Measurements from ENCODE around the gene CPA3. TPM values are rescaled to one million over a fixed set of nuclear protein-coding genes. Genes with fewer than 3 reads are reported as not detected.

Gene CPA3
- total RNA-seq, 1 experiment from 2014 or later, result not detected

DNA sequence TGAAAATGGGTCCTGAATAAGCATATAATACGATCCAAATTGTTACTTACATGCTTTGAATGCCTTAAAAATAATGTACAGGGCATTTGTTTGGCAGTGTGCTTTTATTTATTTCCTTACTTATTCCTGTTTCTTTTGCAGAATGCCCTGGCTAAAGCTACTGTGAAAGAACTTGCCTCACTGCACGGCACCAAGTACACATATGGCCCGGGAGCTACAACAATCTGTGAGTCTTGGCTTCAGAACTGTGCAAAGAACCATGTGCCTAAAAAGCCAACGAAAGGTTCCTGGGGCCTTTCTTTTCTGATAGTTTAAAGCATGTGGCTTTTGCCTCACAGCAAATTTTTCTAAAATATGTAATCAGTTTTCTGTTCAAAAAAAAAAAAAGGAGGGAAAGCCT is 7.8 kb upstream of the CPA3 start:
- H3K79me2 ChIP-seq (ENCODE audit: insufficient read depth, low read length), result no peaks in the 10 kb centered on the region
- no peak for ATAC-seq
- no peak overlapping the region for H3K9ac ChIP-seq (ENCODE audit: low read length)
- H4K20me1 ChIP-seq (ENCODE audit: insufficient read depth), result no peaks in the 10 kb centered on the region
- H3K4me3 ChIP-seq (replicated peaks in 1 of 2; ENCODE audit: low read depth in 1 of 2, low read length in 2 of 2), result no peak overlapping the region
- intact Hi-C loops (cut with micrococcal nuclease), result loop anchor here (5.0 kb wide), 1 partner anchor 415 kb away; no protein-coding TSS in a partner anchor
- no peaks in the 10 kb centered on the region for H3K27me3 ChIP-seq (ENCODE audit: insufficient read depth, low read length)
- DNase-seq (ENCODE audit: low read depth, low spot score), result no peak
- H3K27ac ChIP-seq (ENCODE audit: low read depth, low read length), result no peak overlapping the region
- H2AFZ ChIP-seq (ENCODE audit: low read depth, low read length, poor library complexity, severe bottlenecking), result no peak overlapping the region
- RAD21 ChIA-PET (ENCODE audit: low non-redundant PET in 1 of 2, low total read pairs in 2 of 2, uncharacterized antibody in 2 of 2, unreplicated experiment in 2 of 2), result no interaction called here
- H3K4me1 ChIP-seq (ENCODE audit: control insufficient read depth in 1 of 2, insufficient read depth in 2 of 2, low read length in 2 of 2), result no peaks in the 10 kb centered on the region
- no peak overlapping the region for H3K4me2 ChIP-seq (ENCODE audit: low read length)
- CTCF ChIA-PET, result no interaction called here
- H3K36me3 ChIP-seq (ENCODE audit: control insufficient read depth in 1 of 2, insufficient read depth in 2 of 2, low read length in 2 of 2), result no peaks in the 10 kb centered on the region
- TF ChIP-seq SIN3A (IDR thresholded peaks at IDR 0.05; ENCODE audit: low read depth) (no peak), POLR2A (IDR thresholded peaks at IDR 0.05; ENCODE audit: borderline replicate concordance, extremely low read depth, insufficient read depth, insufficient read length) (no peak), EZH2 (IDR thresholded peaks at IDR 0.05) (no peak), SRF (IDR thresholded peaks at IDR 0.05; ENCODE audit: low read depth) (no peak), ZNF274 (IDR thresholded peaks at IDR 0.05; ENCODE audit: low read depth, low read length) (no peak), TCF7L2 (IDR thresholded peaks at IDR 0.05; ENCODE audit: borderline replicate concordance, extremely low read depth, insufficient read depth, insufficient read length) (no peak), FOSL1 (IDR thresholded peaks at IDR 0.05; ENCODE audit: low read depth) (no peak), JUND (IDR thresholded peaks at IDR 0.05) (no peak), POLR2AphosphoS5 (IDR thresholded peaks at IDR 0.05; ENCODE audit: low read depth, low read length) (no peak), ELF1 (IDR thresholded peaks at IDR 0.05; ENCODE audit: borderline replicate concordance, low read depth) (no peak), SP1 (IDR thresholded peaks at IDR 0.05; ENCODE audit: low read depth) (no peak), YY1 (IDR thresholded peaks at IDR 0.05; ENCODE audit: extremely low read depth, insufficient replicate concordance, low read depth, low read length) (no peak), RAD21 (IDR thresholded peaks at IDR 0.05; ENCODE audit: low read depth) (no peak), CEBPB (IDR thresholded peaks at IDR 0.05; ENCODE audit: low read depth) (no peak)
- TF ChIP-seq, protein P1, sequence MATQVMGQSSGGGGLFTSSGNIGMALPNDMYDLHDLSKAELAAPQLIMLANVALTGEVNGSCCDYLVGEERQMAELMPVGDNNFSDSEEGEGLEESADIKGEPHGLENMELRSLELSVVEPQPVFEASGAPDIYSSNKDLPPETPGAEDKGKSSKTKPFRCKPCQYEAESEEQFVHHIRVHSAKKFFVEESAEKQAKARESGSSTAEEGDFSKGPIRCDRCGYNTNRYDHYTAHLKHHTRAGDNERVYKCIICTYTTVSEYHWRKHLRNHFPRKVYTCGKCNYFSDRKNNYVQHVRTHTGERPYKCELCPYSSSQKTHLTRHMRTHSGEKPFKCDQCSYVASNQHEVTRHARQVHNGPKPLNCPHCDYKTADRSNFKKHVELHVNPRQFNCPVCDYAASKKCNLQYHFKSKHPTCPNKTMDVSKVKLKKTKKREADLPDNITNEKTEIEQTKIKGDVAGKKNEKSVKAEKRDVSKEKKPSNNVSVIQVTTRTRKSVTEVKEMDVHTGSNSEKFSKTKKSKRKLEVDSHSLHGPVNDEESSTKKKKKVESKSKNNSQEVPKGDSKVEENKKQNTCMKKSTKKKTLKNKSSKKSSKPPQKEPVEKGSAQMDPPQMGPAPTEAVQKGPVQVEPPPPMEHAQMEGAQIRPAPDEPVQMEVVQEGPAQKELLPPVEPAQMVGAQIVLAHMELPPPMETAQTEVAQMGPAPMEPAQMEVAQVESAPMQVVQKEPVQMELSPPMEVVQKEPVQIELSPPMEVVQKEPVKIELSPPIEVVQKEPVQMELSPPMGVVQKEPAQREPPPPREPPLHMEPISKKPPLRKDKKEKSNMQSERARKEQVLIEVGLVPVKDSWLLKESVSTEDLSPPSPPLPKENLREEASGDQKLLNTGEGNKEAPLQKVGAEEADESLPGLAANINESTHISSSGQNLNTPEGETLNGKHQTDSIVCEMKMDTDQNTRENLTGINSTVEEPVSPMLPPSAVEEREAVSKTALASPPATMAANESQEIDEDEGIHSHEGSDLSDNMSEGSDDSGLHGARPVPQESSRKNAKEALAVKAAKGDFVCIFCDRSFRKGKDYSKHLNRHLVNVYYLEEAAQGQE (IDR thresholded peaks at IDR 0.05; ENCODE audit: low read depth), result no peak
- TF ChIP-seq, protein P2, sequence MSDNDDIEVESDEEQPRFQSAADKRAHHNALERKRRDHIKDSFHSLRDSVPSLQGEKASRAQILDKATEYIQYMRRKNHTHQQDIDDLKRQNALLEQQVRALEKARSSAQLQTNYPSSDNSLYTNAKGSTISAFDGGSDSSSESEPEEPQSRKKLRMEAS (IDR thresholded peaks at IDR 0.05), result no peak
- TF ChIP-seq, protein P3, sequence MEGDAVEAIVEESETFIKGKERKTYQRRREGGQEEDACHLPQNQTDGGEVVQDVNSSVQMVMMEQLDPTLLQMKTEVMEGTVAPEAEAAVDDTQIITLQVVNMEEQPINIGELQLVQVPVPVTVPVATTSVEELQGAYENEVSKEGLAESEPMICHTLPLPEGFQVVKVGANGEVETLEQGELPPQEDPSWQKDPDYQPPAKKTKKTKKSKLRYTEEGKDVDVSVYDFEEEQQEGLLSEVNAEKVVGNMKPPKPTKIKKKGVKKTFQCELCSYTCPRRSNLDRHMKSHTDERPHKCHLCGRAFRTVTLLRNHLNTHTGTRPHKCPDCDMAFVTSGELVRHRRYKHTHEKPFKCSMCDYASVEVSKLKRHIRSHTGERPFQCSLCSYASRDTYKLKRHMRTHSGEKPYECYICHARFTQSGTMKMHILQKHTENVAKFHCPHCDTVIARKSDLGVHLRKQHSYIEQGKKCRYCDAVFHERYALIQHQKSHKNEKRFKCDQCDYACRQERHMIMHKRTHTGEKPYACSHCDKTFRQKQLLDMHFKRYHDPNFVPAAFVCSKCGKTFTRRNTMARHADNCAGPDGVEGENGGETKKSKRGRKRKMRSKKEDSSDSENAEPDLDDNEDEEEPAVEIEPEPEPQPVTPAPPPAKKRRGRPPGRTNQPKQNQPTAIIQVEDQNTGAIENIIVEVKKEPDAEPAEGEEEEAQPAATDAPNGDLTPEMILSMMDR (IDR thresholded peaks at IDR 0.05 in 2 of 3, conservative IDR thresholded peaks at IDR 0.05 in 1 of 3; ENCODE audit: borderline replicate concordance in 1 of 3, insufficient read depth in 1 of 3, low read depth in 2 of 3, low read length in 2 of 3), result no peak
- TF ChIP-seq, protein P4, sequence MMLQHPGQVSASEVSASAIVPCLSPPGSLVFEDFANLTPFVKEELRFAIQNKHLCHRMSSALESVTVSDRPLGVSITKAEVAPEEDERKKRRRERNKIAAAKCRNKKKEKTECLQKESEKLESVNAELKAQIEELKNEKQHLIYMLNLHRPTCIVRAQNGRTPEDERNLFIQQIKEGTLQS (IDR thresholded peaks at IDR 0.05), result no peak
- TF ChIP-seq, protein P5, sequence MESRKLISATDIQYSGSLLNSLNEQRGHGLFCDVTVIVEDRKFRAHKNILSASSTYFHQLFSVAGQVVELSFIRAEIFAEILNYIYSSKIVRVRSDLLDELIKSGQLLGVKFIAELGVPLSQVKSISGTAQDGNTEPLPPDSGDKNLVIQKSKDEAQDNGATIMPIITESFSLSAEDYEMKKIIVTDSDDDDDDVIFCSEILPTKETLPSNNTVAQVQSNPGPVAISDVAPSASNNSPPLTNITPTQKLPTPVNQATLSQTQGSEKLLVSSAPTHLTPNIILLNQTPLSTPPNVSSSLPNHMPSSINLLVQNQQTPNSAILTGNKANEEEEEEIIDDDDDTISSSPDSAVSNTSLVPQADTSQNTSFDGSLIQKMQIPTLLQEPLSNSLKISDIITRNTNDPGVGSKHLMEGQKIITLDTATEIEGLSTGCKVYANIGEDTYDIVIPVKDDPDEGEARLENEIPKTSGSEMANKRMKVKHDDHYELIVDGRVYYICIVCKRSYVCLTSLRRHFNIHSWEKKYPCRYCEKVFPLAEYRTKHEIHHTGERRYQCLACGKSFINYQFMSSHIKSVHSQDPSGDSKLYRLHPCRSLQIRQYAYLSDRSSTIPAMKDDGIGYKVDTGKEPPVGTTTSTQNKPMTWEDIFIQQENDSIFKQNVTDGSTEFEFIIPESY (IDR thresholded peaks at IDR 0.05; ENCODE audit: extremely low read depth, insufficient replicate concordance, low read length), result no peak
- no peaks in the 10 kb centered on the region for H3K9me2 ChIP-seq (ENCODE audit: insufficient read depth)
- BruUV-seq (replicated peaks), result no TSS peak
- POLR2A ChIA-PET, result no interaction called here
- H3K9me3 ChIP-seq (ENCODE audit: control insufficient read depth in 1 of 2, insufficient read depth in 1 of 2, low read depth in 1 of 2, low read length in 2 of 2), result no peaks in the 10 kb centered on the region
